Kidney glomerular epithelial cell (primary cell): ENCODE measurements around the gene LPP.

ENCODE experiments used
- DNase-seq: peaks from one replicate; lab custom pipeline; 2025; lab: John Stamatoyannopoulos, UW

LPP gene

GRCh38 chr3:188135271-188135670, 18.7 kb upstream of the LPP start:
- no peak for DNase-seq

- DNase-seq: no peak
Observed at GRCh38 chr3:188137051-188137450, 16.9 kb upstream of the LPP start.

DNA sequence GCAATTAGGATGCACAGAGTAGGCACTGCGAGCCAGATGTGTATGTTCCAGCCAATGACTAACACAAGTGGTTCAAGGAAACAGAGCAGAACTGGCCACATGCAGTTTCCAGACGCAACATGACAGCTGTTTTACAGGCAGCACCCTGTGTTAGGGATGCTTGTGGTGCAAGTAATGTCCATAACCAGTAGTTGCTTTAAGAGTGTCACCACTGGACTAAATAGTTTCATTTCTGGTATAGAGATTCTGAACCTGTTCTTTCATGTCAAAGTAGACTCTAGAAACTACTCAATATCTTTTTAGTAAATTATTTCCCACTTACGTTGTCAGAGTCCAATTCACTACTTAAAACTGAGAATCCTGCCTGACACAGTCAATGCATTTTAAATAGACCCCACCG, 14.5 kb upstream of the LPP start:
- no peak for DNase-seq

GRCh38 chr3:188146219-188146618, 7.7 kb upstream of the LPP start:
- DNase-seq: no peak

GRCh38 chr3:188147782-188148181, 6.2 kb upstream of the LPP start:
- DNase-seq: no peak

- no peak for DNase-seq
Observed at GRCh38 chr3:188148318-188148717, 5.6 kb upstream of the LPP start.

DNA sequence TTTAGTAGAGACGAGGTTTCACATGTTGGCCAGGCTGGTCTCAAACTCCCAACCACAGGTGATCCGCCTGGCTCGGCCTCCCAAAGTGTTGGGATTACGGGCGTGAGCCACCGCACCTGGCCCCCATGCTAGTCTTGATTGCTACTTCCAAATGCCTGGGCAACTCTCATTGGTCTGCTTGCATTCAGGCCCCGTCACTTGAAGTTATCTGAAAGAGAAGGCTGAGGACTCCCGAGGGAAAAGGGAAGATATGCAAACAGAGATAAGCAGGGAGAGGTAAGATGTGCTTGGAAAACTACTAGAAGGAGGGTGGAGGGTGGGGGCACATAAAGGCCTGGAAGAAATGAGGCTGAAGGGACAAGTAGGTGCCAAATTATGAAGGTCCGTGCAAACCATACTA, 4.4 kb upstream of the LPP start:
- DNase-seq: no peak

GRCh38 chr3:188150982-188151381, 3.0 kb upstream of the LPP start:
- no peak for DNase-seq

DNA sequence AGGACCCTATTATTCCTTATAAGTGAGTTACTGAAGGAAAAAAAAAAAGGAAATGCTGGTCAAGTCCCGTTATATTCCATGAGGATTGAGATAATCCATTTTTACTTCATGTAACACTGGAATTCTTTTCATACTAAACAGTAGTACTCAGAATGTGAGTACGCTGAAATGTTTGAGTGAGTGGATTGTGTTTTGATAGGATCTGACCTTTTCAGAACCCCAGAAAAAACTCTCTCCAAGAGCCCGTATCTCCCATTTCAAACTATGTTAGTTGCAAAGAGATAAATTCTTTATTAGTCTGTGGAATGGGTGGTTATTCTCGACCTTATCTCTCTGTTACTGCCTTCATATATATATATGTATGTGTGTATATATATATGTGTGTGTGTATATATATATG, 2.5 kb upstream of the LPP start:
- no peak for DNase-seq

- DNase-seq: no peak
Observed at GRCh38 chr3:188152660-188153436, 1.1 kb upstream of the LPP start.

- DNase-seq: peak; percentile 85
Observed at GRCh38 chr3:188153437-188154013, 432 bp upstream of the LPP start.

GRCh38 chr3:188154809-188155574, 1.0 kb downstream of the LPP start:
- no peak for DNase-seq

- no peak for DNase-seq
Observed at GRCh38 chr3:188156056-188156455, 2.1 kb downstream of the LPP start.

- DNase-seq: no peak
Observed at GRCh38 chr3:188157407-188157806, 3.5 kb downstream of the LPP start.

DNA sequence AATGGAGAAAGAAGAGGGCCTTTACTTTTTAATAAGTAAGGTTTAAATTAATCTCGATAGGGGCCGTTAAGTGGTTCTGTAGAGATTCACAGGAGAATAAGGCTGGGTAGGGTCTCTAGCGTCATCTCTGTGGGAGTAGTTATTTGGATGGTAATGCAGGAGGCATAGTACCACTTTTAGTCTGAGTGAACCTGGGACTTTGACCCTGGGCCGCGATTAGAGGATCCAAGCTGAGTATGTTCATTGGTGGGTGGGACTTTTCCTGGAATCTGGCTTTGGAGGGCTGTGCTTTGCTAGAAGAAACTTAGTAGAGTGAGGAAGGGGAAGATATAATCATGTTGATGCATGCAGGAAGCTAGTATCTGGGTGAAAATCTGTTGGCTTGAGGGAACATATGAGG, 4.0 kb downstream of the LPP start:
- DNase-seq: no peak

- DNase-seq: no peak
Observed at GRCh38 chr3:188158731-188159310, 4.9 kb downstream of the LPP start.

- no peak for DNase-seq
Observed at GRCh38 chr3:188160751-188161150, 6.8 kb downstream of the LPP start.

DNA sequence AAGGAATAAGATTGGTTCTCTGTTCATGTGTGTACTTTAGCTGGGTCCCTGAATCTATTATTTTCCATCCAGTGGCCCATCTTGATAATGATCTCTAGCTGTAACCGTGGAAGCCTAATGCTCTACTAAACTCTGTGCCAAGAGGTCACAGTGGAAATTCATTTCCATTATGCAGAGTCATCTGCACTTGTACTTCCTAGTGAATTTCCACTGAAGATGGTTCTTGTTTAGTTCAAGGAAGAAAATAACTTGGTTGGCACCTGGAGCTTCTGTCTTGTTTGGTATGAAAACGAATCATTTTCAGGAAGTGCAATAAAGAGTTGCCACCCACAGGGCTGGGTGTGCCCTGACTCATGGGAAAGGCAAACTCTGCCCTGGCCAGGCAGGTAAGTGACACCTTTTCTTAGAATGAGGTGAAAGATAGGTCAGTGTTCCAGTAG, 10.3 kb downstream of the LPP start:
- no peak for DNase-seq

GRCh38 chr3:188165596-188165995, 11.6 kb downstream of the LPP start:
- DNase-seq: no peak

GRCh38 chr3:188166441-188166840, 12.5 kb downstream of the LPP start:
- DNase-seq: no peak

DNA sequence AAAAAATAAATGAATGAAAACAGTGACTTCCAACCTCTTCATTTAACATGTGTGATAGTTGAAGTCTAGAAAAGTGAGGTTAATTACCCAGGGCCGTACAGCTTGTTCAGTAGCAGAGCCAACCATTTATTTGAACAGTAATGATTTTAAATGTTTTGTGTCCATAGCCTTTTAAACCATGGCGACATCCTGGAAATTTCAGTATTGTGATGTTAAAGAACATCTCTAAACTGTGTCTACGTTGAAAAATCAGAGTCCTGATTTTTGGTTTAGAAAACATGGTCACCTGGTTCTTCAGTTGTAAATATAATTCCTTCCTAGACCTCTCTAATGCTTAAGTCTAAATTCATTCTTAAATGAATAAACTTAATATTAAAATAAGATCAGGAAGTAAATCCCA, 14.2 kb downstream of the LPP start:
- no peak for DNase-seq

GRCh38 chr3:188168648-188169047, 14.7 kb downstream of the LPP start:
- DNase-seq: no peak
